ENCODE measurements around the gene CCDC9B.

CCDC9B gene

GRCh38 chr15:40309344-40309862 lies 31.3 kb downstream of the CCDC9B start:
- DNase-seq (ENCODE audit: low read depth in 2 of 2): no peak

- peak; percentile 27 to 49 for DNase-seq (ENCODE audit: low read depth in 2 of 2)
Observed at GRCh38 chr15:40307421-40308211, 33.1 kb downstream of the CCDC9B start, which contains the start of gene PLCB2. Gene PLCB2 (minus strand): TSS chr15:40307935. CDS start chr15:40307672, 263 bp downstream.

GRCh38 chr15:40306908-40307307 lies 33.8 kb downstream of the CCDC9B start:
- no peak for DNase-seq (ENCODE audit: low read depth in 2 of 2)

- DNase-seq (ENCODE audit: low read depth in 2 of 2): no peak
Observed at GRCh38 chr15:40306371-40306770, 34.4 kb downstream of the CCDC9B start.

- DNase-seq (ENCODE audit: low read depth in 2 of 2): no peak
Observed at GRCh38 chr15:40305281-40305680, 35.5 kb downstream of the CCDC9B start.

- no peak for DNase-seq (ENCODE audit: low read depth in 2 of 2)
Observed at GRCh38 chr15:40303576-40303975, 37.2 kb downstream of the CCDC9B start.

GRCh38 chr15:40302981-40303380 lies 37.8 kb downstream of the CCDC9B start:
- DNase-seq (ENCODE audit: low read depth in 2 of 2): no peak

- no peak for DNase-seq (ENCODE audit: low read depth in 2 of 2)
Observed at GRCh38 chr15:40302288-40302886, 38.4 kb downstream of the CCDC9B start.

GRCh38 chr15:40301467-40302179 lies 39.1 kb downstream of the CCDC9B start:
- DNase-seq (ENCODE audit: low read depth in 2 of 2): no peak

GRCh38 chr15:40300771-40301170 lies 40.0 kb downstream of the CCDC9B start:
- no peak for DNase-seq (ENCODE audit: low read depth in 2 of 2)

- no peak for DNase-seq (ENCODE audit: low read depth in 2 of 2)
Observed at GRCh38 chr15:40300367-40300766, 40.4 kb downstream of the CCDC9B start.

- DNase-seq (ENCODE audit: low read depth in 2 of 2): no peak
Observed at GRCh38 chr15:40298216-40298935, 42.4 kb downstream of the CCDC9B start.

- DNase-seq (ENCODE audit: low read depth in 2 of 2): no peak
Observed at GRCh38 chr15:40297356-40297755, 43.4 kb downstream of the CCDC9B start.

- DNase-seq (ENCODE audit: low read depth in 2 of 2): no peak
Observed at GRCh38 chr15:40296561-40297230, 44.0 kb downstream of the CCDC9B start.

GRCh38 chr15:40295877-40296560 lies 44.7 kb downstream of the CCDC9B start:
- DNase-seq (ENCODE audit: low read depth in 2 of 2): no peak

GRCh38 chr15:40295297-40295696 lies 45.4 kb downstream of the CCDC9B start:
- no peak for DNase-seq (ENCODE audit: low read depth in 2 of 2)

- DNase-seq (ENCODE audit: low read depth in 2 of 2): no peak
Observed at GRCh38 chr15:40293905-40294895, 46.5 kb downstream of the CCDC9B start.

- DNase-seq (ENCODE audit: low read depth in 2 of 2): no peak
Observed at GRCh38 chr15:40293006-40293405, 47.7 kb downstream of the CCDC9B start.

GRCh38 chr15:40292246-40292645 lies 48.5 kb downstream of the CCDC9B start:
- DNase-seq (ENCODE audit: low read depth in 2 of 2): no peak
